WTC11 (cell line): Measurements from ENCODE around the gene PTPRCAP. TPM values are rescaled to one million over a fixed set of nuclear protein-coding genes. Genes with fewer than 3 reads are reported as not detected.

Source experiments
- ATAC-seq: fragments of 200-7000 bp; cut with Tn5 transposase; 2 replicates; pipeline ENCODE4 v1.10.0; 2021; ENCODE audit warnings: mild to moderate bottlenecking, moderate library complexity
- CTCF ChIA-PET: fragments of 300-600 bp; sonication (Branson Sonifier 250); formaldehyde crosslinking; loops from one replicate; lab custom pipeline; 2021; ENCODE audit warnings: antibody characterized with exemption; lab: Charles Lee
- POLR2A ChIA-PET: fragments of 350-600 bp; sonication (Branson Sonifier 250); formaldehyde crosslinking; loops from one replicate; lab custom pipeline; 2021; ENCODE audit warnings: antibody characterized with exemption; lab: Charles Lee
- DNase-seq: peaks from one replicate; pipeline ENCODE4 v3.0.0; 2021; ENCODE audit warnings: low spot score
- H3K27ac Mint-ChIP-seq: 2 replicates; pipeline ENCODE4 v1.8.0; 2021; ENCODE audit warnings: mixed read lengths
- H3K27me3 Mint-ChIP-seq: 2 replicates; pipeline ENCODE4 v1.8.0; 2021; ENCODE audit warnings: low read depth, mild to moderate bottlenecking, moderate library complexity, mixed read lengths
- H3K36me3 Mint-ChIP-seq: 2 replicates; pipeline ENCODE4 v1.8.0; 2021; ENCODE audit warnings: mixed read lengths
- H3K4me1 Mint-ChIP-seq: 2 replicates; pipeline ENCODE4 v1.8.0; 2022; ENCODE audit warnings: mixed read lengths
- H3K4me3 Mint-ChIP-seq: 2 replicates; pipeline ENCODE4 v1.8.0; 2021; ENCODE audit warnings: mild to moderate bottlenecking, moderate library complexity, mixed read lengths
- H3K9me3 Mint-ChIP-seq: 2 replicates; pipeline ENCODE4 v1.8.0; 2021; ENCODE audit warnings: mixed read lengths
- ATF1 ChIP-seq: sonication (generic); formaldehyde crosslinking; IDR thresholded peaks from 2 replicates; pipeline ENCODE4 v1.8.1; 2023; ENCODE audit warnings: mild to moderate bottlenecking, moderate library complexity, missing genetic modification reagents
- CREB1 ChIP-seq: sonication (generic); formaldehyde crosslinking; IDR thresholded peaks from 2 replicates; pipeline ENCODE4 v1.8.0; 2023; ENCODE audit warnings: mild to moderate bottlenecking, missing genetic modification reagents
- E2F4 ChIP-seq: sonication (generic); formaldehyde crosslinking; IDR thresholded peaks from 2 replicates; pipeline ENCODE4 v1.8.1; 2022; ENCODE audit warnings: low read depth, mild to moderate bottlenecking, moderate library complexity, missing genetic modification reagents, borderline replicate concordance
- ELF4 ChIP-seq: sonication (generic); formaldehyde crosslinking; IDR thresholded peaks from 2 replicates; pipeline ENCODE4 v1.8.1; 2022; ENCODE audit warnings: low read depth, mild to moderate bottlenecking, moderate library complexity, missing genetic modification reagents
- ETV6 ChIP-seq: sonication (generic); formaldehyde crosslinking; IDR thresholded peaks from 2 replicates; pipeline ENCODE4 v1.8.1; 2022; ENCODE audit warnings: mild to moderate bottlenecking, missing genetic modification reagents
- FOXP1 ChIP-seq: sonication (generic); formaldehyde crosslinking; IDR thresholded peaks from 2 replicates; pipeline ENCODE4 v1.8.0; 2022; ENCODE audit warnings: missing genetic modification reagents, mild to moderate bottlenecking, moderate library complexity, borderline replicate concordance
- GRHL2 ChIP-seq: fragments of 250-450 bp; sonication (Bioruptor Pico); IDR thresholded peaks from 2 replicates; pipeline ENCODE4 v1.8.0; 2022; ENCODE audit warnings: mild to moderate bottlenecking, moderate library complexity; ENCODE audit not compliant: insufficient replicate concordance, severe bottlenecking
- GTF2I ChIP-seq: fragments of 250-450 bp; sonication (Bioruptor Pico); conservative IDR thresholded peaks from 2 replicates; pipeline ENCODE4 v1.4.0; 2021; ENCODE audit warnings: mild to moderate bottlenecking
- HMGA2 ChIP-seq: fragments of 250-450 bp; sonication (Bioruptor Pico); IDR thresholded peaks from 2 replicates; pipeline ENCODE4 v1.4.0; 2021; ENCODE audit warnings: mild to moderate bottlenecking, moderate library complexity
- IRF2 ChIP-seq: sonication (generic); formaldehyde crosslinking; IDR thresholded peaks from 2 replicates; pipeline ENCODE4 v1.8.0; 2022; ENCODE audit warnings: low read depth, missing genetic modification reagents, borderline replicate concordance
- JAZF1 ChIP-seq: fragments of 250-450 bp; sonication (Bioruptor Pico); IDR thresholded peaks from 2 replicates; pipeline ENCODE4 v1.9.0; 2021; ENCODE audit warnings: moderate library complexity, mild to moderate bottlenecking, inconsistent platforms
- JUN ChIP-seq: sonication (generic); formaldehyde crosslinking; IDR thresholded peaks from 2 replicates; pipeline ENCODE4 v1.8.0; 2023; ENCODE audit warnings: mild to moderate bottlenecking, missing genetic modification reagents
- KAT7 ChIP-seq: sonication (generic); formaldehyde crosslinking; IDR thresholded peaks from 2 replicates; pipeline ENCODE4 v1.8.1; 2023; ENCODE audit warnings: missing genetic modification reagents, mild to moderate bottlenecking, borderline replicate concordance
- MAX ChIP-seq: sonication (generic); formaldehyde crosslinking; IDR thresholded peaks from 2 replicates; pipeline ENCODE4 v1.8.0; 2022; ENCODE audit warnings: mild to moderate bottlenecking, missing genetic modification reagents
- MXD4 ChIP-seq: fragments of 250-450 bp; sonication (Bioruptor Pico); IDR thresholded peaks from 2 replicates; pipeline ENCODE4 v1.8.0; 2021; ENCODE audit warnings: mild to moderate bottlenecking, moderate library complexity, borderline replicate concordance
- NR1H2 ChIP-seq: sonication (generic); formaldehyde crosslinking; IDR thresholded peaks from 2 replicates; pipeline ENCODE4 v1.9.0; 2021; ENCODE audit warnings: mild to moderate bottlenecking, moderate library complexity, missing genetic modification reagents
- OVOL2 ChIP-seq: fragments of 250-450 bp; sonication (Bioruptor Pico); IDR thresholded peaks from 2 replicates; pipeline ENCODE4 v1.9.0; 2021; ENCODE audit warnings: mild to moderate bottlenecking, borderline replicate concordance
- RORB ChIP-seq: fragments of 250-450 bp; sonication (Bioruptor Pico); IDR thresholded peaks from 2 replicates; pipeline ENCODE4 v1.9.0; 2021; ENCODE audit warnings: mild to moderate bottlenecking
- ZNF138 ChIP-seq: sonication (generic); formaldehyde crosslinking; conservative IDR thresholded peaks from 2 replicates; pipeline ENCODE4 v1.8.1; 2022; ENCODE audit warnings: mild to moderate bottlenecking, moderate library complexity, missing genetic modification reagents
- ZNF232 ChIP-seq: sonication (generic); formaldehyde crosslinking; IDR thresholded peaks from 2 replicates; pipeline ENCODE4 v1.8.0; 2022; ENCODE audit warnings: mild to moderate bottlenecking, missing genetic modification reagents
- ZNF263 ChIP-seq: sonication (generic); formaldehyde crosslinking; IDR thresholded peaks from 2 replicates; pipeline ENCODE4 v1.8.1; 2022; ENCODE audit warnings: low read depth, mild to moderate bottlenecking, moderate library complexity, missing genetic modification reagents
- ZNF281 ChIP-seq: sonication (generic); formaldehyde crosslinking; IDR thresholded peaks from 2 replicates; pipeline ENCODE4 v1.8.0; 2023; ENCODE audit warnings: mild to moderate bottlenecking, missing genetic modification reagents
- ZNF396 ChIP-seq: fragments of 250-450 bp; sonication (Bioruptor Pico); IDR thresholded peaks from 2 replicates; pipeline ENCODE4 v1.8.0; 2021; ENCODE audit warnings: mild to moderate bottlenecking, moderate library complexity, borderline replicate concordance
- ZSCAN18 ChIP-seq: fragments of 250-450 bp; sonication (Bioruptor Pico); IDR thresholded peaks from 2 replicates; pipeline ENCODE4 v2.1.2; 2022; ENCODE audit warnings: mild to moderate bottlenecking, moderate library complexity
- total RNA-seq: library from RNA; stranded (reverse); gene quantifications from 3 replicates; pipeline ENCODE4 v1.2.3, GENCODE V29; 2021
- TF ChIP-seq, protein P1 (sequence below): sonication (generic); formaldehyde crosslinking; IDR thresholded peaks from 2 replicates; pipeline ENCODE4 v1.8.1; 2022; ENCODE audit warnings: missing genetic modification reagents, borderline replicate concordance
- TF ChIP-seq, protein P2 (sequence below): fragments of 200-600 bp; IDR thresholded peaks from 2 replicates; pipeline ENCODE4 v1.8.0; 2022; ENCODE audit warnings: antibody characterized with exemption
- TF ChIP-seq, protein P3 (sequence below): sonication (generic); formaldehyde crosslinking; IDR thresholded peaks from 2 replicates; pipeline ENCODE4 v1.8.0; 2022; ENCODE audit warnings: mild to moderate bottlenecking, missing genetic modification reagents

Gene PTPRCAP
- total RNA-seq, 1 experiment from 2014 or later, result 3.6 TPM

- ChIA-PET CTCF (no interaction called here), POLR2A (no interaction called here)
- Mint-ChIP-seq H3K27ac (no peak overlapping the region), H3K9me3 (no peaks in the 10 kb centered on the region), H3K4me1 (peaks cover 20% of the 10 kb centered on the region), H3K27me3 (peaks cover 8% of the 10 kb centered on the region; the same call in 1 of the 2 replicates), H3K4me3 (no peak overlapping the region), H3K36me3 (no peaks in the 10 kb centered on the region)
- ATAC-seq (no peak), DNase-seq (no peak)
- TF ChIP-seq, protein P1, sequence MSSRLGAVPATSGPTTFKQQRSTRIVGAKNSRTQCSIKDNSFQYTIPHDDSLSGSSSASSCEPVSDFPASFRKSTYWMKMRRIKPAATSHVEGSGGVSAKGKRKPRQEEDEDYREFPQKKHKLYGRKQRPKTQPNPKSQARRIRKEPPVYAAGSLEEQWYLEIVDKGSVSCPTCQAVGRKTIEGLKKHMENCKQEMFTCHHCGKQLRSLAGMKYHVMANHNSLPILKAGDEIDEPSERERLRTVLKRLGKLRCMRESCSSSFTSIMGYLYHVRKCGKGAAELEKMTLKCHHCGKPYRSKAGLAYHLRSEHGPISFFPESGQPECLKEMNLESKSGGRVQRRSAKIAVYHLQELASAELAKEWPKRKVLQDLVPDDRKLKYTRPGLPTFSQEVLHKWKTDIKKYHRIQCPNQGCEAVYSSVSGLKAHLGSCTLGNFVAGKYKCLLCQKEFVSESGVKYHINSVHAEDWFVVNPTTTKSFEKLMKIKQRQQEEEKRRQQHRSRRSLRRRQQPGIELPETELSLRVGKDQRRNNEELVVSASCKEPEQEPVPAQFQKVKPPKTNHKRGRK (CRISPR knock-in tag), result no peak
- TF ChIP-seq ZNF138 (CRISPR knock-in tag) (no peak), KAT7 (CRISPR knock-in tag) (no peak), ZNF281 (CRISPR knock-in tag) (no peak), MXD4 (no peak), RORB (no peak), ZNF396 (CRISPR knock-in tag) (no peak), ELF4 (CRISPR knock-in tag) (no peak), GTF2I (no peak), IRF2 (CRISPR knock-in tag) (no peak), ETV6 (CRISPR knock-in tag) (no peak), ZNF232 (CRISPR knock-in tag) (no peak), MAX (CRISPR knock-in tag) (no peak), ZSCAN18 (CRISPR knock-in tag) (no peak), FOXP1 (CRISPR knock-in tag) (no peak), NR1H2 (CRISPR knock-in tag) (no peak), OVOL2 (CRISPR knock-in tag) (no peak), CREB1 (CRISPR knock-in tag) (no peak), GRHL2 (no peak)
These were observed 31.7 kb downstream of the PTPRCAP start for GRCh38 chr11:67405688-67406339.

- Mint-ChIP-seq H3K4me3 (no peak overlapping the region), H3K27ac (no peak overlapping the region), H3K4me1 (peaks cover 21% of the 10 kb centered on the region), H3K27me3 (peaks cover 8% of the 10 kb centered on the region; the same call in 1 of the 2 replicates), H3K9me3 (no peaks in the 10 kb centered on the region), H3K36me3 (no peaks in the 10 kb centered on the region)
- ChIA-PET CTCF (no interaction called here), POLR2A (no interaction called here)
- no peak for ATAC-seq
- no peak for DNase-seq
- TF ChIP-seq E2F4 (no peak), ATF1 (no peak), JAZF1 (CRISPR knock-in tag) (no peak), JUN (no peak), IRF2 (CRISPR knock-in tag) (no peak), ZNF263 (CRISPR knock-in tag) (no peak), HMGA2 (CRISPR knock-in tag) (no peak), KAT7 (CRISPR knock-in tag) (no peak), ELF4 (CRISPR knock-in tag) (no peak)
- TF ChIP-seq, protein P2, sequence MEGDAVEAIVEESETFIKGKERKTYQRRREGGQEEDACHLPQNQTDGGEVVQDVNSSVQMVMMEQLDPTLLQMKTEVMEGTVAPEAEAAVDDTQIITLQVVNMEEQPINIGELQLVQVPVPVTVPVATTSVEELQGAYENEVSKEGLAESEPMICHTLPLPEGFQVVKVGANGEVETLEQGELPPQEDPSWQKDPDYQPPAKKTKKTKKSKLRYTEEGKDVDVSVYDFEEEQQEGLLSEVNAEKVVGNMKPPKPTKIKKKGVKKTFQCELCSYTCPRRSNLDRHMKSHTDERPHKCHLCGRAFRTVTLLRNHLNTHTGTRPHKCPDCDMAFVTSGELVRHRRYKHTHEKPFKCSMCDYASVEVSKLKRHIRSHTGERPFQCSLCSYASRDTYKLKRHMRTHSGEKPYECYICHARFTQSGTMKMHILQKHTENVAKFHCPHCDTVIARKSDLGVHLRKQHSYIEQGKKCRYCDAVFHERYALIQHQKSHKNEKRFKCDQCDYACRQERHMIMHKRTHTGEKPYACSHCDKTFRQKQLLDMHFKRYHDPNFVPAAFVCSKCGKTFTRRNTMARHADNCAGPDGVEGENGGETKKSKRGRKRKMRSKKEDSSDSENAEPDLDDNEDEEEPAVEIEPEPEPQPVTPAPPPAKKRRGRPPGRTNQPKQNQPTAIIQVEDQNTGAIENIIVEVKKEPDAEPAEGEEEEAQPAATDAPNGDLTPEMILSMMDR, result no peak
- TF ChIP-seq, protein P3, sequence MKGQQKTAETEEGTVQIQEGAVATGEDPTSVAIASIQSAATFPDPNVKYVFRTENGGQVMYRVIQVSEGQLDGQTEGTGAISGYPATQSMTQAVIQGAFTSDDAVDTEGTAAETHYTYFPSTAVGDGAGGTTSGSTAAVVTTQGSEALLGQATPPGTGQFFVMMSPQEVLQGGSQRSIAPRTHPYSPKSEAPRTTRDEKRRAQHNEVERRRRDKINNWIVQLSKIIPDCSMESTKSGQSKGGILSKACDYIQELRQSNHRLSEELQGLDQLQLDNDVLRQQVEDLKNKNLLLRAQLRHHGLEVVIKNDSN, result no peak
These were observed 32.3 kb downstream of the PTPRCAP start for GRCh38 chr11:67405196-67405567.
